HEK293T (cell line): ENCODE results near the gene ARMC5.

Source experiments
- BHLHE40 ChIP-seq: fragments of 450-650 bp; IDR thresholded peaks from 2 replicates; pipeline ENCODE4 v1.6.1; 2016; ENCODE audit warnings: mild to moderate bottlenecking, moderate library complexity, borderline replicate concordance
- FOXM1 ChIP-seq: fragments of 450-650 bp; IDR thresholded peaks from 2 replicates; pipeline ENCODE4 v1.6.1; 2017; ENCODE audit warnings: mild to moderate bottlenecking, borderline replicate concordance
- HDGF ChIP-seq: fragments of 450-650 bp; IDR thresholded peaks from 2 replicates; pipeline ENCODE4 v1.6.1; 2017; ENCODE audit warnings: antibody characterized with exemption, borderline replicate concordance
- L3MBTL2 ChIP-seq: fragments of 450-650 bp; conservative IDR thresholded peaks from 2 replicates; pipeline ENCODE4 v1.6.1; 2016; ENCODE audit warnings: mild to moderate bottlenecking
- LEF1 ChIP-seq: fragments of 450-650 bp; IDR thresholded peaks from 2 replicates; pipeline ENCODE4 v1.6.1; 2017; ENCODE audit warnings: mild to moderate bottlenecking, borderline replicate concordance
- PKNOX1 ChIP-seq: fragments of 450-650 bp; IDR thresholded peaks from 2 replicates; pipeline ENCODE4 v1.6.1; 2016
- SP1 ChIP-seq: fragments of 450-650 bp; IDR thresholded peaks from 2 replicates; pipeline ENCODE4 v1.6.1; 2017
- SUZ12 ChIP-seq: fragments of 450-650 bp; IDR thresholded peaks from 2 replicates; pipeline ENCODE4 v1.6.1; 2016; ENCODE audit warnings: mild to moderate bottlenecking
- TARDBP ChIP-seq: fragments of 450-650 bp; IDR thresholded peaks from 2 replicates; pipeline ENCODE4 v1.6.1; 2016

- no peak for TF ChIP-seq FOXM1
- no peak for TF ChIP-seq SP1
- TF ChIP-seq PKNOX1: no peak
- TF ChIP-seq SUZ12: no peak
- no peak for TF ChIP-seq L3MBTL2
- no peak for TF ChIP-seq HDGF
- TF ChIP-seq LEF1: no peak
- TF ChIP-seq TARDBP: no peak
- TF ChIP-seq BHLHE40: no peak
These were observed 17.3 kb upstream of the ARMC5 start for GRCh38 chr16:31441956-31442355.
